Superior temporal gyrus (tissue), 1 donor: ENCODE results near the gene C5.
"Not testable (repeated sequence)": the region's sequence is repeated elsewhere in the genome, so short reads cannot be mapped to it uniquely, and the experiment has no call there.

Source experiments
- DNase-seq: peaks from one replicate; pipeline ENCODE4 v3.0.0-alpha.2; 2016; ENCODE audit errors: extremely low spot score

Gene C5

DNA sequence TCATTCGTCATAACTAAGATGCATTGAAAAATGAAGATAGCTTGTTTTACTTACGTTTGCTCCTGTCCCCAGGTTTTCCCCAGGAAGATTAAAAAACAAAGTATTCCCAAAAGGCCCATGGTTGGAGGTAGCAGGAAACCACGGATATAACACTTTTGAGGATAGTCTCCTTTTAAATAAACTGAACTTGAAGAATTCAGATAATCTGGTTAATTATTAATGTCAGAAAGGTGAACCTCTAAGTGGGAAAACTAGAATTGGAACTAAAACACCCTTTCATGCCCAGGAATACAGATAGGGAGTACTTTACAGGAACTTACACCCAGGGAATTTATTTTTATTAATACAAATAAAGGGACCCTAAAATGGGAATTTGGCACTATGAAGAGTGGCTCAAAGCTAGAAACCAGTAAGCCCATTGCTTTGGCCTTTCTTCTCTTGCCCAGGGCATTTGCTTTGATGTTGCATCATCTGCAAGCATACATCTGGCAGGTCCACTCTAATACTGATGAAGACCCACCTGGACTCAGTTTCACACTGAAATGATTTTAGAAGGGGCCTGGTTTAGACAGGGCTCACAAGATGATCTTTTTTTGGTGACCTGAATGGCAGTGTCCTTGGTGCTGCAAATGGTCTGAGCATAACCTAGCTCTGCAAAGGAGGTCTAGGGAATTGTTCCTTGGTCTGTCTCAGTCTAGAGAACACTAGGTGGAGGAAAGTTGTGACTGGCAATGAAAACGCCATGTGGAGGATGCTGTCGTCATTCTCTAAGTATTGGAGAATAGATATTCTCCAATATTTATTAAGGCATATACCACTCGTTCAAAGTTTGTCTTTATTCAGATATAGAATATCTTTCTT lies at the start of gene C5:
TSS of gene C5 (minus strand) at position 148 of the 861 bp plus-strand sequence. CDS start at position 119, 29 bp downstream.
- no peak for DNase-seq

DNA sequence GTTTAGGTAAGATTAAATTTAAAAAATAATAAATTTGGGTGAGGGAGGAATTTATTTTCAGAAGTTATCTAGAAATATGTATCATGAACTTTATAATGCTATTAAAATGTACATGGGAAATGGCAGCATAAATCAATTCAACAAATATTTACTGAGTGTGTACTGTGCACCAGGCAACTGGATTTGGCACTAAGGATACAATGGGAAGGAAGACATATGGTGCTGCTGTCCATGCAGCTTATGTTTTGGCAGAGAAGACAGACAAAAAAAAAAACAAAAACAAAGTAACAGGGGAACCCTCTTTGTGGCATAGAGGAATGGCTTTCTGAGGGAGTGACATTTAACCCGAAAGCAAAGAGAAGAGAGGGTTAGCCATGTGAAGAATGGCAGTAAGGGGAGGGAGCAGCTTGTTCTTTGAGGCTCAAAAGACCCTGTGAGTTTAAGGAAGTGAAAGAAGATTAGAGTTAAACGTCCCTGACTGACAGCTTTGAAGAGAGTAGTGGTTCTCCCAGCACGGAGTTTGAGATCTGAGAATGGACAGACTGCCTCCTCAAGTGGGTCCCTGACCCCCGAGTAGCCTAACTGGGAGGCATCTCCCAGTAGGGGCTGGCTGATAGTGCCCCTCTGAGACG lies 48.6 kb upstream of the C5 start:
- no peak for DNase-seq

DNA sequence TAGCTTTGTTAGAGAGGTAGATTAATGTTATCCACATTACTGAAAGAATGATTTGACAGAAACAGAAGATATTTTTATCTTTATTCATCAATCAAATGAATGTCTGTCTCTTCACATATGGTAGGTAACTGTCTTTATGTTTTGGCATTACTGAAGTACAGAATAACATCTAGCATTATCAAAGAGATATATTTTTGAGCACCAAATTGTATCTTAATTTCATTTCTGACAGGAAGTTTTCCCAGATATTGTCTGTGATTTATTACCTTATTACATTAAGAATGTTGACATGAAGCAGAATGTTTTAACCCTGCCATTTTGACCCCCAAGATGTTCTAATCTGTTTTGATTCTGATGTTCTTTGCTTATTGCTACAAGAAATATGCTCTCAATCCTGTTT lies 45.0 kb upstream of the C5 start:
- DNase-seq = no peak

DNA sequence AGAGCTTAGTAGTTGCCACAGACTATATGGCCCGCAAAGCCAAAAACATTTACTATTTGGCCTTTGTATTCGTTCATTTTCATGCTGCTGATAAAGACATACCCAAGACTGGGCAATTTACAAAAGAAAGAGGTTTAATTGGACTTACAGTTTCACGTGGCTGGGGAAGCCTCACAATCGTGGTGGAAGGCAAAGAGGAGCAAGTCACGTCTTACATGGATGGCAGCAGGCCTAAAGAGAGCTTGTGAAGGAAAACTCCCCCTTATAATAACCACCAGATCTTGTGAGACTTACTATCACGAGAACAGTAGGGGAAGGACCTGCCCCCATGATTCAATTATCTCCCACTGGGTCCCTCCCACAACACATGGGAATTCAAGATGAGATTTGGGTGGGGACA lies 40.7 kb upstream of the C5 start:
- not testable (repeated sequence) for DNase-seq

DNA sequence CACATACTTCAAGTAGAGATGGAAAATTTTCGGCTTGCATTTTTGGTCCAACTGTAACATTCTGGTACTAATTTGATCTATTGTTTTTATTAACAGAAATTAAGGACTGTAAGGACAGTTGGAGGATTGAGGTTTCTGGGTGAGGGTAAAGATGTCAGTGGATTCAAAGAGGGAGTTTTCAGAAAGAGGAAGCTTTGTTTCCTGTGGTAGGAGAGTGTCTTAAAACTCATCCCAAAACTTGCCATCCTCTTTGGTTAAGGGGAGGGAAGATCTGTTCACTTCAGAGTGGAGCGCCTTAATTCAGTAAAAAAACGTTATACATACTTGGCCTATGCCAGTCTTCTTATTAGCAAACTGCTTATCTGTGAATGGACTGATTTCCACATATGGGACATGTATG lies 38.5 kb upstream of the C5 start:
- DNase-seq = no peak

DNA sequence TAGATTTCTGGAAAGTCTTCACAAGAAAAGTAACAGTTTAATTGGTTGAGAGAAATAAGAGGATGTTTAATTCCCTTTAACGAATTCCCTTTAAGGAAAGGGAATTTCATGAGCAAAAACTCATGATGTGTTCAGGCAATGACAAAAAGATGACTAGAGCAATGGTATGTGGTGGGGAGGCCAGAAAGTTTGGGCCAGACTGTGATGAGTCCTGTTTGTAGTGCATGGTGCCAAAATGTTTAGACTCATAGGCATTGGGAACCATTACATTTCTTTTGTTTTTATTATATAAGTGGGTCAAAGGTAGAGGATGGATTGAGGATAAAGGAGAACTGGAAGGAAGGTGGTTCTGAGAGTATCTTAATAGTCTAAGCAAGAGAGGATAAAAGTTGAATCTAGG lies 35.6 kb upstream of the C5 start:
- no peak for DNase-seq

DNA sequence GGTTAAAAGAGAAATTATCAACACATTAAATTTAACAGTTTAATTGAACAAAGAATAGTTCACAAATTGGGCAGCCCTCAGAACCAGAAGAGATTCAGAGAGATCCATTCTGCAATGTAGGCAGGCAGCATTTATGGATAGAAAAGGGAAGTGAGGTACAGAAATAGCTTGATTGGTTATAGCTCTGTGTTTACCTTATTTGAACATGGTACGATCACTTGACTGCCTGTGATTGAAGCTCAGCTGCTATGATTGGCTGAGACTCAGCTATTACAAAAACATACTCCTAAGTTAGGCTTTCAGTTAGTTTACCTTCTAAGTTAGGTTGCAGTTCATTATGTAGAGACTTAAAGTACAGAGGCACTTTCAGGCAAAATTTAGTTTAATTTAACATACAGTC lies 32.0 kb upstream of the C5 start:
- DNase-seq = no peak

DNA sequence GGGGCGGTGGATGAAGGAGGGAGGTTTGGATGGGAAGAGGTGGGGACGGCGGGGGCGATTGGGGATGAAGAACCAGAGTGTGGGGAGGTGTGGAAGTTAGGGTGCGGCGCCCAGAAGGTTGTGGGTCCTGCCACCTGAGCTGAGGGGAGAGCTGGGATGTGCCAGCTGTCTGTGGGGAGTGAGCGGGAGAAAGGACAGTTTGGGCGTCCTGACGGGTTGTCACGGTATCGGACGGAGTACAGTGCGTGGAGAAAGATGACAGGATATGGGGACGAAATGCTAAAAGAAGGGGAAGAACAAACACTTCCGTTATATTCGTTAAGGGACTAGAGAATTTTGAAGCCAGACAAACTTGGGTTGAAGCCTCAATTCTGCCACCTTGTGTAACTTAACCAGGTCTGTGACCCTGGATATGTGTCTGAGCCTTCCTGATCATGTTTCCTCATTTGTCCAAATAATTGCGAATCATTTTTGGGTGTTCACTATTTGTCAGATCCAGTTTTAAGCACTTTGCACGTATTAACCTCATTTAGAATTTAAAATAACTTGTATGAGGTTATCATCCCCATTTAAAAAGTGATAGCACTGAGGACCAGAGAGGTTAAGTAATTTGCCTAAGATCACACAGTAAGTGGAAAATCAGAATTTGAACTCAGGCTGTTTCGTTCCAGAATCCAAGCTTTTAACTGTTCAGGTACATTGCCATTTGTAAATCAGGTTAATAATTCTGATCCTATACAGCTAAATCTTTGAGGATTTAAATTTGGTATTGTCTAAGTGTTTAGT lies 25.4 kb upstream of the C5 start:
- DNase-seq = peak; percentile 64

DNA sequence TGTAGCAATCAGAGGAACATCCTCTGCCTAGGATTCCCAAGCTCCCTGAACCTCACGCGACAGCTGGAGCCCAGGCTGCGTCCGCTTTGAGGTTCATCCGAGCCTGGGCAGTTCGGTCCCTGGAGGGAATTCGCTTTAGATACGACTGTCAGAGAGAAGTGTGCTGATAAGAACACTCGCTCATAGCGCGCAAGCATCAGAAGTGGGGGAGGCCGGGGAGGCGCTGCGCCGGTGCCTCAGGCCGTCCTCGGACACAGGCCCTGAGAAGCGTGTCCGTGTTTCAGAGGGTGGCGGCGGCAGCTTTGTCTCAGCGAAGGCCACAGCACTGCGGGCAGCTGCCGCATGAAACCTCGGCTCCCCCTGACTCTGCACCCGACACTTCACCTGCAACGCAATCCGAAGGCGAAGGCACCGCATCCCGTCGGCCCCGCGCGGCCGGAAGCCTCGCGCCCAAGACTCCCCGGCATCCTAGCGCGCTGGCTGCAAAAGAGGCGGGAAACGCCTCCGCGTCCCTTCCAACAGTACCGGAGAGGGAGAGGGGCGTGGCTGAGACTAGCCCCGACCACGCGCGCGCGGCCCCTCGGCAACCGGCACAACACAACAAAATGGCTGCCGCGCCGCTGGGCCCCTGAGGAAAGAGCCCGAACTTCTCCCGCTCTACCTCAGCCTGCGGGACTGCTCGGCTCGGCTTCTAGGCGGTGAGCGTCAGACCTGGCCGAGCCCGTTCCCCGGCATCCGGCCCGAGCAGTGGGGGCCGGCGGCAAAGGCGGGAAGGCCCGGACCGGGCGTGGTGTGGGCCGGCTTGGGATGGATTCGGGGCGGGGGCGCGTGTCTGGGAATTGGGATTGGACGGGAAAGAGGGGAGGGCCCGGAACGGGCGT lies 24.5 kb upstream of the C5 start, which contains the start of gene CNTRL:
TSS of gene CNTRL (plus strand) at position 586 of the 881 bp plus-strand sequence. CDS start 13,372 bp downstream, outside the sequence.
- DNase-seq = peak; percentile 87

DNA sequence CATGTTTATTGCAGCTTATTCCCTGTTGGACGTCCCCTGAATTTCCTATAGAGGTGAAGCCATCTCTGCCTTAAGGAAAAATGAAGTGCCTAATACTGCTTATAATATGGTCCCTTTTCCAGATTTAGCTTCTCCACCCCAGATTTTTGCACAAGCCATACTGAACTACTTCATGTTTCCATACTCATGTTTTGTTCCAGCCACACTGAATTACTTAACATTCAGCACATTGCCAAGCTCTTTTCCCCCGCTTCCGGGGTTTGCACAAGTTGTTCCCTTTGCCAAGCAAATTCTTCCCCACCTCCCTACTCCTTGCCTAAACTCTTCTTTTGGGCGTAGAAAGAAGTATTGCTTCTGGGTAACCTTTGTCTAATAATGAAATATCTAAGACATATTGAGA lies 23.0 kb upstream of the C5 start:
- peak; percentile 39 for DNase-seq

DNA sequence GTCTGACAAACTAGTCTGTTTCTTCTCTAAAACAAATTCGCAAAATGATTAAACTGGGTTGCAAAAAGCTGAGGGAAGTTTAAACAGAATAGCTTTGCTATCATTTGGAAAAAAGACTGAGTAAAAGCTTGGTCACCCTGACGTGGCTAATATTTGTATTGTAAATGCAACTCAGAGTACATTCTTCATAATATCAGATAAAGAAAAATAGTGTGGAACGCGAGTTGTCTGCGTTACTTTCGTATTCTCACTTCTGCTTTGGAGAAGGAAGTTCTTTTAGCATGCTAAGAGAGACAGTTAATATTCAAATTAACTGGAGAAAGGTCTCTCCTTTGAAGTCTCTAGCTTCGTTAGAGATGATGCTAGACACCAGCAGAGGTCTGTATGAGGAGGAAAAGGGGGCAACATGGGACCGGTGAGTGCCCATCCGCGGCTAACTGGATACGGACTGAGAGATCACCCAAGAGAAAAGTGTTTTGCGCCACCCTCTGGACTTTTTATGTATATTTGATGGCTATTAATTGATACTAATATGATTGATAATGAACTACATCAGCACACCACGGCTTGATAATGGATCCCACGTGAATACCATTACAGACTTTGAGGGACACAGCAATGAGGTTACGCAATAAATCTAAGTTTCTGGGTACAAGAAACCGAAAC lies 21.8 kb upstream of the C5 start:
- DNase-seq = no peak

DNA sequence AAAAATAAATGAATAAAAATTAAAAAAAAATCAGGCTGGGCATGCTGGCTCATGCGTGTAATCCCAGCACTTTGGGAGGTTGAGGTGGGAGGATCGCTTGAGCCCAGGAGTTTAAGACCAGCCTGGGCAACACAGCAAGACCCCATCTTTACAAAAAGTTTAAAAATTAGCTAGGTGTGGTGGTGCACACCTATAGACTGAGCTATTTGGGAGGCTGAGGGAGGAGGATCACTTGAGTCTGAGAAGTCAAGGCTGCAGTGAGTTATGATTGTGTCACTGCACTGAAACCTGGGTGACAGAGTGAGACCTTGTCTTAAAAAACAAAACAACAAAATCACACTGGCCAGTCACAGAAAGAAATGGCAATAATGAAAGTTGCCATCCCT lies 21.3 kb upstream of the C5 start:
- no peak for DNase-seq

DNA sequence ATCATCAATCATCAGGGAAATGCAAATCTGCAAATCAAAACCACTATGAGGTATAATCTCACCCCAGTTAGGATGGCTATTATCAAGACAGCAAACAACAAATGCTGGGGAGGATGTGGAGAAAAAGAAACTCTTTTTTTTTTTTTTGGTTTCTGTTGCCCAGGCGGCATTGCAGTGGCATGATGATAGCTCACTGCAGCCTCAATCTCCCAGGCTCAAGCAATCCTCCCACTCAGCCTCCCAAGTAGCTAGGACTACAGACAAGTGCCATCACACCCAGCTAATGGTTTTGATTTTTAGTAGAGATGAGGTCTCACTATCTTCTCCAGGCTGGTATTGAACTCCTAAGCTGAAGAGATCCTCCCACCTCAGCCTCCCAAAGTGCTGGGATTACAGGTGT lies 19.3 kb upstream of the C5 start:
- DNase-seq = no peak

DNA sequence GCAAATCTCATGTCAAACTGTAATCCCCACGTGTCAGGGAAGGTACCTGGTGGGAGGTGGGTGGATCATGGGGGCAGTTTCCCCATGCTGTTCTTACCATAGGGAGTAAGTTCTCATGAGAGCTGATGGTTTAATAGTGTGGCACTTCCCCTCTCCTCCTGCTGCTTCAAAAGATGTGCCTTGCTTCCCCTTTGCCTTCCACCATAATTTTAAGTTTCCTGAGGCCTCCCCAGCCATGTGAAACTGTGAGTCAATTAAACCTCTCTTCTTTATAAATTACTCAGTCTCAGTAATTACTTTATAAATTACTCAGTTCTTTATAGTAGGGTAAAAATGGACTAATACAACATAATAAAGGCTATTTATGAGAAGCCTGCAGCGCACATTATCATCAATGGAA lies 17.6 kb upstream of the C5 start:
- DNase-seq = no peak

DNA sequence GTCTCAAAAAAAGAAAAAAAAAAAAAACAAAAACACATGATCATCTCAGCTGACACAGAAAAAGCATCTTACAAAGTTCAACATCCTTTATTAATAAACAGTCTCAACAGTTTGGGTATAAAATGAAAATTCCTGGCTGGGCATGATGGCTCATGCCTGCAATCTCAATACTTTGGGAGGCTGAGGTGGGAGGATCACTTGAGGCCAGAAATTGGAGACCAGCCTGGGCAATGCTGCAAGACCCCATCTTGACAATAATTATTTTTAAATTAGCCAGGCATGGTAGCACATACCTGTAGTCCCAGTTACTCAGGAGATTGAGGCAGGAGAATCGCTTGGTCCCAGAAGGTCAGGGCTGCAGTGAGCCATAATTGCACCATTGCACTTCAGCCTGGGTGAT lies 16.8 kb upstream of the C5 start:
- no peak for DNase-seq

DNA sequence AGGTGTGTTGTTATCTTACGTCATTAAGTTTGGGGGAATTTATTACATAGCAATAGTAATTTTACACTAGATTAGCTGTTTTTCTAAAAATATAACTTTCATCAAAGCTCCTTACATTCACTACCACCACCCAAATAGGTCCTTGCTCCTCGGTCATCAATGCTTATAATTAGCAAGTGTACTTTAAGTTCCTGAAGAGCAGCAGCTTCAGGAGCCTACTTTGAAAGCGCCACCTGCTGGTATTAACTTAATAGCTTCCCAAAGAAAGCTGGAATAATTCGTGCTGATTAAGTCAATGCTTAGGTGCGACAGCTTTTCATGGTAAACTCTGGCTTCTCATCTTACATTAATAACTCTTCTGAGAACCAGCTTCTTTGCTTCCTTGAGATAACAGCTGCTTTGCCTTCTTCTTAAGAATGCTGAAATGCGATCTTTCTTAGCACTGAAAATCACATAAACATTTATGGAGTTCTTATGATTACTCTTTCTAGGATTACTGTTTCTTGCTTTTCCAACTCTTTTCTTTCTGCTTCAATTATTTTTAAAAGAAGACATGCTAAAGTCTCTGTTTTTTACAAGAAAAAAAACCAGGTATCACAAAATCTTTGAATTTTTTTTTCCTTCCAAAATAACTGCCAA lies 10.0 kb upstream of the C5 start:
- DNase-seq = peak; percentile 87

DNA sequence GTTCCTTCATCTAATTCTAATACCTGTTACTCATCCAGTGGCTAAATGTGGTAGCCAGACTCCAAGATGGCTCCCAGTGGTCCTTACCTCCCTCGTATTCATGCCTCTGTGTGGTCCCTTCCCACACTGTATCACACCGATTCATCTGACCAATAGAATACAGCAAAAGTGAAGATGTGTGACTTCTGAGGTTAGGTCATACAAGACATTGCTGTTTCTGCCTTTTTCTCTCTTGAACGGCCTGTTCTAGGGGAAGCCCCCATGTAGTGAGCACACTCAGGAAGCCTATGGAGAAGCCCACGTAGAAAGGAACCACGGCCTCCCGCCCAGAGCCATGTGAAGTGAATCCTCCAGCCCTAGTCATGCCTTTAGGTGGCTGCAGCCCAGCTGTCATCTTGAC lies 9.4 kb upstream of the C5 start:
- DNase-seq = no peak

DNA sequence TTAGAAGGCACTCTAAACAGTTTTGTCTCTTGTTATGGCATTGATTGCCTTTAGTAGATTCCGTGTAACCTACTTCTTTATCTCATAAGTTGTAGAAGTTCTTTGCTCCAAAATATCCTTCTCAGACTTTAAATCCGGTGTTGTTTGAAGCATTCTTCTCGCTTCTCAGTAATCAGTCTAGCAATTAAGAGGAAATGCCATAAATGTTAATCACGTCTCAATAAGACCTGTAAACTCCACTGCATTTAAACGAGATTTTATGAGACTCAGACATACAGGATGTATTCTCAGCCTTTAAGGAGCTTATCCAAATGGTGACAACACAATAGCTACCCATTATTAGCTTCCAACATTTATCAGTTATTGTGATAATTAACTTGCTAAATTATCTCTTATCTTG lies 7.7 kb upstream of the C5 start:
- no peak for DNase-seq

DNA sequence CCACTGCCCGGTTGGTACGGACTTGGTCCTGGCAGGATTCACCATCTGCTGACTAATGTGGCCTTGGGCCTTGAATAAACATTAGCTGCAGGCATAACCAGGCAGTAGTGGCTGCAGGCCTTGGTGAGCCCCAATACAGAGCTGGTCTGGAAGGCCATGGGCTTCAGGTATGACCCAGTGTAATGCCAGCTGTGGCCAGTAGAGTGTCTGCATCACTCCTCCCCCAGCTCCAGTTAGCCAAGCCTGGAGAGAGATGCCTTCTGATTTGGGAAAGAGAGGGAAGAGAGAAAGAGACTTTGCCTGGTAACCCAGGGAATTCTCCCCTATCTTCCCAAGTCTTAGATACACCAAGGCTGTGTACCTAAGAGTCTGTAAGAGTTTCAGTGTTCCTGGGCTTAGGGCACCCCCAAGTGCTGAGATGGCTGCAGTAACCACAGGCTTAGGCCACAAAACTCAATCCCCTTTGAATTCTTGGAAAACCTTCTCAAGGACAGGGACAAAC lies 5.6 kb upstream of the C5 start:
- DNase-seq = no peak

DNA sequence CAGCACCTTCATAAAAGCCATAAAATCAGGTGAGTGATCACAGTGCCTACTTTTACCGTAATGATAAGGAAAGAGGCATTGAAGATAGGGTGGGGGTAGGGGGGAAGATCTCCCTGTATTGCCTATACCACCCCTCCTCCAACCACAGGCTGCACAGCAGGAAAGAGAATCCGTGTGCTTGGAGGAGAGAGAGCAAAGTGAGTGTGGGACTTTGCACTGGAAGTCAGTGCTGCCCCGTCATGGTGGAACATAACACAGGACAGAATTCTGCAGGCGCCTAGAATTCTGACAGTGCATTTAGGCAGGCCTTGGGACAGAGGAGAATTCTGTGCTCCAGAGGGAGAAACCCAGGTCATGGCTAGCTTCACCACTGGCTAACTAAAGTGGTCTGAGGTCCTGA lies 3.5 kb upstream of the C5 start:
- no peak for DNase-seq
